T-cell (primary cell): ENCODE measurements around the gene MMP25. TPM values are rescaled to one million over a fixed set of nuclear protein-coding genes. Genes with fewer than 3 reads are reported as not detected.

Experiments used
- ATAC-seq, 4 experiments: fragments of 200-7000 bp in 3 of 4; fragments of 150-1000 bp in 1 of 4; cut with Tn5 transposase; replicated peaks in 1 of 4; 1 replicate in 3 of 4; 2 replicates in 1 of 4; pipeline ENCODE4 v1.10.0; 2021; ENCODE audit warnings: moderate library complexity in 3 of 4, mild to moderate bottlenecking in 2 of 4, moderate number of reproducible peaks in 1 of 4
- CTCF ChIA-PET, 2 donors: fragments of 300-600 bp; sonication (Branson Sonifier 250); formaldehyde crosslinking; loops; one replicate each; lab custom pipeline; 2022; ENCODE audit warnings: antibody characterized with exemption in 2 of 2; lab: Charles Lee
- POLR2A ChIA-PET, 2 donors: fragments of 300-600 bp; sonication (Branson Sonifier 250); formaldehyde crosslinking; loops; one replicate each; lab custom pipeline; 2022; ENCODE audit warnings: antibody characterized with exemption in 2 of 2; lab: Charles Lee
- DNase-seq, 35 experiments: peaks; one replicate each; pipeline versions ENCODE4 v3.0.0 to v3.0.0-alpha.2; 2013 to 2023
- H3K27ac ChIP-seq: one replicate; pipeline ENCODE4 v1.5.1; 2013; ENCODE audit warnings: low read length
- H3K27me3 ChIP-seq, 2 experiments: replicated peaks in 1 of 2; 1 replicate in 1 of 2; 2 replicates in 1 of 2; pipeline versions ENCODE4 v1.6.1 to v1.7.0; 2013; ENCODE audit warnings: low read length in 1 of 2, mixed read lengths in 1 of 2; ENCODE audit not compliant: control insufficient read depth in 2 of 2, insufficient read depth in 2 of 2; ENCODE audit errors: extremely low read depth in 1 of 2
- H3K36me3 ChIP-seq, 2 donors: 1 replicate in 1 of 2; 2 replicates in 1 of 2; pipeline versions ENCODE4 v1.6.1 to v1.7.0; 2013; ENCODE audit warnings: low read length in 1 of 2; ENCODE audit not compliant: control insufficient read depth in 2 of 2, insufficient read depth in 1 of 2; ENCODE audit errors: extremely low read depth in 1 of 2
- H3K4me1 ChIP-seq, 2 experiments: 1 replicate in 1 of 2; 2 replicates in 1 of 2; pipeline versions ENCODE4 v1.6.1 to v1.7.0; 2013; ENCODE audit warnings: low read length in 2 of 2, mixed read lengths in 1 of 2; ENCODE audit not compliant: insufficient read depth in 2 of 2, control insufficient read depth in 1 of 2; ENCODE audit errors: extremely low read depth in 1 of 2
- H3K4me3 ChIP-seq, 2 donors: 1 replicate in 1 of 2; 2 replicates in 1 of 2; pipeline versions ENCODE4 v1.5.1 to v1.7.0; 2013; ENCODE audit warnings: mild to moderate bottlenecking in 2 of 2, low read length in 1 of 2, moderate library complexity in 1 of 2; ENCODE audit not compliant: control insufficient read depth in 1 of 2; ENCODE audit errors: extremely low read depth in 1 of 2
- H3K9me3 ChIP-seq: 2 replicates; pipeline ENCODE4 v1.7.0; 2013
- H3K27ac Mint-ChIP-seq, 2 donors: one replicate each; pipeline ENCODE4 v1.8.0; 2020 to 2021; ENCODE audit warnings: mild to moderate bottlenecking in 2 of 2, mixed read lengths in 2 of 2
- H3K27me3 Mint-ChIP-seq, 2 donors: one replicate each; pipeline ENCODE4 v1.8.0; 2021 to 2022; ENCODE audit warnings: mixed read lengths in 2 of 2
- H3K36me3 Mint-ChIP-seq: one replicate; pipeline ENCODE4 v1.8.0; 2021; ENCODE audit warnings: mixed read lengths
- H3K4me1 Mint-ChIP-seq, 3 donors: one replicate each; pipeline ENCODE4 v1.8.0; 2020 to 2022; ENCODE audit warnings: mixed read lengths in 3 of 3, mild to moderate bottlenecking in 1 of 3
- H3K4me3 Mint-ChIP-seq, 3 donors: one replicate each; pipeline ENCODE4 v1.8.0; 2020 to 2022; ENCODE audit warnings: mild to moderate bottlenecking in 3 of 3, mixed read lengths in 3 of 3, moderate library complexity in 3 of 3
- H3K9me3 Mint-ChIP-seq, 3 donors: one replicate each; pipeline ENCODE4 v1.8.0; 2020 to 2022; ENCODE audit warnings: mixed read lengths in 3 of 3
- WGBS: methylation state at CpG from one replicate; pipeline ENCODE4 v1.1.5; 2013; ENCODE audit warnings: missing lambda C conversion rate; ENCODE audit not compliant: insufficient coverage; 5-methylcytosine and 5-hydroxymethylcytosine counted together
- total RNA-seq, 35 experiments: library from RNA in 6 of 35; stranded (reverse) in 6 of 35; fragments of 120-200 nt in 1 of 35; gene quantifications; one replicate each; pipeline versions ENCODE4 v1.2.1 to v1.2.4 and lab custom pipeline; 2013 to 2026

MMP25 gene
- total RNA-seq, 5 donors from 2014 or later (not counting 1 experiment from before 2014, with no cell fraction given) = 1.6 to 9.6 (median 4.1) TPM

DNA sequence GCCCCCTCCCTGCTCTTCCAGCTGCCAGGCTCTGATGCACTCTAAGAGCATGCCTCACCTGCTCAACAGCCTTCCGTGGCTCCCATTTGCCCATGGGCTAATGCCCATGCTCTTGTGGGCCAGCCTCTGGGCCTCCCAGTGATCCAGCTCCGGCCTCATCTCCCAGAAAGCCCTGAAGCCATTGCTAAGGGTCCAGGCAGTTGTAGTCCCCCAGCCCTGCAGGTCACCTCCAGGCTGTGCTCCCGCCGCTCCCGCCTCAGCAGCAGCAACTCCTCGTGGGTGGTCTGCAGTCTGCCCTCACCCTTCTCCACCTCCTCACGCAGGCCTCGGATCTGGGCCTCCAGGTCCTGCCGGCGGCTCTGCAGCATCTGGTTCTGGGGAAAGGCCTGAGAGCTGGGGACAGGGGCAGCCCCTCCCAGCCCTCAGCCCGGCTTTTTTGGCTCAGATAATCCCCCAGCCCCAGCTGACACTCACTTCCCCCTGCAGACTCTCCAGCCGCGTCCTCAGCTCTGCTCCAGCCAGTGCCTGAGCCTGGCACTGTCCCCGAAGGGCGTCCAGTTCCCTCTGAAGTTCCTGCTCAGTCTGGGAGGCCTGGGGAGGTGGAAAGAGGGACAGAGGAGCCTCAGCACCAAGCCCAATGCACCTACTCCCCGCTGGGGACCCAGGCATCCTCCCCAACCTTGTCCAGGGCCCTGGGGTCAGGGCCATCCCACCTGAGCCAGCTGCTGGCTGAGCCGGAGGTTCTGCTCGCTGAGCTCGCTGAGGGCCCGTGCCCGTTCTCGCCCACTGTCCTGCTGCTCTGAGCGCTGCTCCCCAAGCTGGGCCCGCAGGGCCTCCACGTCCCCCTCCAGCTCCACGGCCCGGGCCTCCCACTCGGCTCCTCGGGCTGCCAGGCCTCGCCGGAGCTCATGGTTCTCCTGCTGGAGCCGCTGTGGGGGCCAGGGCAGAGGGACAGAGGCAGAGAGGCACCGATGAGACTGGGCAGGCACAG, 15.8 kb upstream of the MMP25 start:
- POLR2A ChIA-PET = interaction anchor here in 1 of 2 donors (0.6 kb wide), 1 partner anchor 1841 kb away, joined by 3 read pairs; no protein-coding TSS in a partner anchor
- Mint-ChIP-seq H3K9me3 (no peaks in the 10 kb centered on the region), H3K27ac (no peak overlapping the region), H3K27me3 (peaks cover 40 to 48% of the 10 kb centered on the region in 2 donors), H3K36me3 (peaks cover 9% of the 10 kb centered on the region), H3K4me1 (peaks cover 19 to 40% (median 28%) of the 10 kb centered on the region in 3 donors), H3K4me3 (peak overlapping the region; percentile 44 to 74 (median 62))
- Histone ChIP-seq H3K4me3 (no peak overlapping the region), H3K4me1 (peaks cover 3 to 32% of the 10 kb centered on the region in 2 experiments), H3K9me3 (no peaks in the 10 kb centered on the region), H3K27me3 (peaks cover 7 to 69% of the 10 kb centered on the region in 2 experiments), H3K27ac (no peak overlapping the region), H3K36me3 (peaks cover 15 to 22% of the 10 kb centered on the region in 2 donors)
- 81% methylated on average over 29 of the region's 33 CpGs for WGBS
- CTCF ChIA-PET = interaction anchor here (1.0 to 2.0 kb wide), 3 partner anchors 23 to 100 kb away, joined by 3 to 28 read pairs (median 3); no protein-coding TSS in a partner anchor
- DNase-seq (no peak), ATAC-seq (no peak)

DNA sequence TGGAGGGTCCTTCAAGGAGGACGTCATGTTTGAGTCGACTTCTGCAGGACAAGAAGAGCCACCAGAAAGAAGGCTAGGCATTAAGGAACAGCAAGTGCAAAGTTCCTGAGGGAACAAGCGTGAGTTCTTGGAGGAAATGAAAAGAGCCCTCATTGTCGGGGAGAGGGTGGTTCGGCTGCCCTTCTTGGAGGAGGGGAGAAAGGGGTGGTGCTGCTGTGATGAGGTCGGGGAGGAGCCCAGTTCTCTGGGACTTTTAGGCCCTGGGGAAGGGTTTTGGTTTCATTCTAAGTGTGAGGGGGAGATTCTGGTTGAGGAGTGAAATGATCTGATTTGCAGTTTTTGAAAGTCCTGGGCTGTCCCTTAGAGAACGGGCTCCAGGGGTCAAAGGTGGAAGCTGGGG, 13.7 kb upstream of the MMP25 start:
- ChIA-PET POLR2A (interaction anchor here in 1 of 2 donors (0.6 kb wide), 1 partner anchor 45 kb away, joined by 3 read pairs; no protein-coding TSS in a partner anchor), CTCF (interaction anchor here (0.7 to 1.3 kb wide), 3 partner anchors 12 to 225 kb away, joined by 3 to 7 read pairs (median 5); partner anchors contain the start of gene TNFRSF12A (in 1 of the 2))
- Histone ChIP-seq H3K36me3 (peaks cover 0 to under 1% of the 10 kb centered on the region in 2 donors), H3K27me3 (peaks cover 7 to 89% of the 10 kb centered on the region in 2 experiments), H3K9me3 (no peaks in the 10 kb centered on the region), H3K4me3 (no peak overlapping the region), H3K27ac (no peak overlapping the region), H3K4me1 (peaks cover 3 to 45% of the 10 kb centered on the region in 2 experiments)
- 36% methylated on average over 5 of the region's 7 CpGs for WGBS
- H3K4me3 Mint-ChIP-seq = no peak overlapping the region
- no peaks in the 10 kb centered on the region for H3K36me3 Mint-ChIP-seq
- no peak for DNase-seq
- H3K9me3 Mint-ChIP-seq = no peaks in the 10 kb centered on the region
- H3K27me3 Mint-ChIP-seq = peaks cover 51 to 60% of the 10 kb centered on the region in 2 donors
- H3K4me1 Mint-ChIP-seq = peaks cover 25 to 44% (median 35%) of the 10 kb centered on the region in 3 donors
- H3K27ac Mint-ChIP-seq = peak overlapping the region in 1 of 2 donors; percentile 55
- no peak for ATAC-seq

DNA sequence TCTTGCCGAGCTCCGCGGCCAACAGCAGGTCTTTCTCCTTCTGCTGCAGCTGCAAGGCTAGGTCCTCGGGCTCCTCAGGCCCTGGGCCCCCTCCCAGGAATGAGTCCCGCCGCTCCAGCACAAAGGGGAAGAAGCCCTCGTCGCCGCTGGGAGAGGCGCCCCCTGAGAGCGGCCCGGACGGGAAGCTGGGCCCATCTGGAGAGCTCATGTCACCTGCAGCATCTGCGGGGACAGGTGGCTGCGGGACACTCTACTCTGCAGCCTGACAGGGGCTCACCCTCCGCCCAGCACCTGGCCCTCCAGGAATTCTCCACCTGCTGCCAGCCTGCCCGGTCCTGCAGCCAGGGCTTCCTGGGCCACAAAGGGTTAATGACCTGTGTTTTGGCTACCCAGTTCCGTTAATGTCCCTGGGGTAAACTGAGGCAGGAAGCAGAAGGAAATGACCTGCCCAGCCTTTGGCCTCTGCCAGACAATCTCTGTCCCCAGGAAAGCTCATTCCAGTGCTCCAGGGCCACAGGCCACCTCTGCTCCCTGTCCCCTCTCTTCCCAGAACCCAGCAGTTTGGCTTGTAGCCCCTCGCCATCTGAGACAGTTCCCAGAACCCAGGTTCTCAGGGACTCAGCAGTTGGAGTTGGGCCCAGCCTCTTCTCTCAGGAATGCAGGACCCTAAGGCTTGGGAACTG, 10.9 kb upstream of the MMP25 start:
- ATAC-seq = no peak
- CTCF ChIA-PET = interaction anchor here in 1 of 2 donors (0.6 to 1.0 kb wide), 2 partner anchors 8 to 9 kb away, joined by 4 to 5 read pairs; no protein-coding TSS in a partner anchor
- Histone ChIP-seq H3K36me3 (no peaks in the 10 kb centered on the region), H3K4me3 (no peak overlapping the region), H3K4me1 (peaks cover 0 to 19% of the 10 kb centered on the region in 2 experiments), H3K27me3 (peaks cover 10 to 98% of the 10 kb centered on the region in 2 experiments), H3K27ac (no peak overlapping the region), H3K9me3 (no peaks in the 10 kb centered on the region)
- 33% methylated on average over 18 of the region's 19 CpGs for WGBS
- H3K27me3 Mint-ChIP-seq = peaks cover 52 to 76% of the 10 kb centered on the region in 2 donors
- H3K27ac Mint-ChIP-seq = peak overlapping the region in 1 of 2 donors; percentile 43
- no peaks in the 10 kb centered on the region for H3K36me3 Mint-ChIP-seq
- peak overlapping the region in 1 of 3 donors; percentile 35 for H3K4me3 Mint-ChIP-seq
- no peak for DNase-seq
- POLR2A ChIA-PET = interaction anchor here (0.6 kb wide), 2 partner anchors 10 to 112 kb away, joined by 5 to 8 read pairs; no protein-coding TSS in a partner anchor
- peaks cover 8 to 19% (median 19%) of the 10 kb centered on the region in 3 donors for H3K4me1 Mint-ChIP-seq
- no peaks in the 10 kb centered on the region for H3K9me3 Mint-ChIP-seq

DNA sequence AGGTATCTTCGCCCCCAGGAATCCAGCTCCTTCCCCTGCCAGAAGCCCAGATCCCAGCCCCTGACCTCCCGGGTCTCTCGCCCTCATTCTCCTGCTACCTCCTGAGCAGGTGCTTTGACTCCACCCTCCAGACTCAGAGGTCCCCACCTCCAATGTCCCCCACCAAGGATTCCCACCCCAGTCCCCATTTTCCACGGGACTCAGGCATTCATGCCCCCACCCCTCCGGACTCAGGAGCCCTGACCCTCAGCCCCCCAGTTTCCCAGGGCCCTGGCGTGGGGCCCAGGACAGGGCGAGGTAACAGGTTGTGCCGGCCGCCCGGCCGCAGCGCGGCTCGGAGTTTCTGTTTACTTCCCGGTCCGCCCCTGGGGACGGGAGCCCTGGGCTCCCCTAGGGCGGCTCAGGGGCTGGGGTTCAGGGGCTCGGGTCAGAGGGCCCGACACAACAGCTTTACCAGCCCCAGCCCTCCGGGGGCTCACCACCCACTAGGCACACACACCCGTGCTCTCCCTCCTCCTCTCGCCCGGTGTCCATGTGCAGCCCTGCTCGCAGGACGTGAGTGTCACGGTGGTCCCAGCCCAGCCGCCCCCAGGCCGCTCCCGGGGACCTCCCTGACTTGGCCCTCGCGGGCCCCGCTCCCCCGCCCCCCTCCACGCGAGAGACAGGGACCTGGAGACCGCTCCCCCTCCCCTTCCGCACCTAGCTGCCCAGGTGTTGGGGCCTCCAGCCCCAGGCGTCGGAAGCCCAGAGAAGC, 10.2 kb upstream of the MMP25 start:
- ChIA-PET POLR2A (interaction anchor here (0.6 kb wide), 2 partner anchors 10 to 111 kb away, joined by 5 to 8 read pairs; no protein-coding TSS in a partner anchor), CTCF (interaction anchor here in 1 of 2 donors (0.6 to 1.0 kb wide), 2 partner anchors 8 kb away, joined by 4 to 5 read pairs; no protein-coding TSS in a partner anchor)
- Mint-ChIP-seq H3K36me3 (no peaks in the 10 kb centered on the region), H3K4me1 (peaks cover 8 to 19% (median 17%) of the 10 kb centered on the region in 3 donors), H3K4me3 (peak overlapping the region in 1 of 3 donors; percentile 35), H3K27me3 (peaks cover 53 to 80% of the 10 kb centered on the region in 2 donors), H3K27ac (peak overlapping the region in 1 of 2 donors; percentile 43), H3K9me3 (no peaks in the 10 kb centered on the region)
- ATAC-seq (peak in 2 of 4 experiments; percentile 17 to 30), DNase-seq (no peak)
- H3K4me3 ChIP-seq = peak overlapping the region in 1 of 2 donors; percentile 10
- H3K27ac ChIP-seq = no peak overlapping the region
- no peaks in the 10 kb centered on the region for H3K9me3 ChIP-seq
- 6% methylated on average over 29 of the region's 40 CpGs for WGBS
- peaks cover 10 to 95% of the 10 kb centered on the region in 2 experiments for H3K27me3 ChIP-seq
- no peaks in the 10 kb centered on the region for H3K36me3 ChIP-seq
- H3K4me1 ChIP-seq = peaks cover 0 to 18% of the 10 kb centered on the region in 2 experiments

DNA sequence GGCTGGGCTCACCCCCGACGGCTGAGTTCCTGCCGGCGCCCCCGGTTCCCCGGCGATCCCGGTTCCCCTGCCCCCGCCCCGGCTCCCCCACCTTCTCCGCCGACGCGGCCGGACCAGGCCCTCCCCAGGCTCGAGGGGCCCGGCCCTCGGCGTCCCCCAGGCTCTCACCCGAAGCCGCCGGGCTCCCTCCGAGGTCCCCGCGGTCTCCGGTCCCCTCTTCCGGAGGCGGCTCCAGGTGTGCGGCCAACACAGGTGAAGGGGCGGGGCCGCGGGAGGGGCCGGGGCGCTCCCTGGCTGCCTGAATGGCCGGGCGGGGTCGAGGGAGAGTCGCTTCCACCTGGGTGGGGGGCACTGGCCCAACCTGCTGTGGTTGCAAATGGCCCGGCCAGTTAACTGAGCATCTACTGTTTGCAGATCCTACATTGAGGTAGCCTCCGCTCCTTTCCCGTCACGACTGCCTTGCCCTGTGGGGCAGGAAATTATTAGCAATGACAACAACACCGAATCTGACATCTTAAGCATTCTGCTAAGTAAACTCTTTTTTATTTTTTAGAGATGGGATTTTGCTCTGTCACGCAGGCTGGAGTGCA, 9.5 kb upstream of the MMP25 start, which contains the start of gene BICDL2:
Gene BICDL2, minus strand, starts transcription at position 219 of the 590 bp plus-strand sequence. CDS start 1,448 bp downstream, outside the sequence.
- Mint-ChIP-seq H3K27ac (peak within 1 kb of the TSS in 1 of 2 donors; percentile 43), H3K9me3 (no peaks in the 10 kb centered on the region), H3K36me3 (no peaks in the 10 kb centered on the region), H3K27me3 (peaks cover 53 to 79% of the 10 kb centered on the region in 2 donors), H3K4me3 (peak within 1 kb of the TSS in 1 of 3 donors; percentile 65), H3K4me1 (peaks cover 6 to 17% (median 17%) of the 10 kb centered on the region in 3 donors)
- H3K27ac ChIP-seq = no peak within 1 kb of the TSS
- ChIA-PET POLR2A (no interaction called here), CTCF (no interaction called here)
- peaks cover 0 to 18% of the 10 kb centered on the region in 2 experiments for H3K4me1 ChIP-seq
- WGBS = 5% methylated on average over 38 of the region's 44 CpGs
- H3K27me3 ChIP-seq = peaks cover 10 to 97% of the 10 kb centered on the region in 2 experiments
- H3K4me3 ChIP-seq = peak within 1 kb of the TSS in 1 of 2 donors; percentile 10
- DNase-seq (no peak), ATAC-seq (peak in 2 of 4 experiments; percentile 15 to 26)
- H3K9me3 ChIP-seq = no peaks in the 10 kb centered on the region
- H3K36me3 ChIP-seq = no peaks in the 10 kb centered on the region
